Placental epithelial cell (primary cell): ENCODE measurements around the gene SNAPC3. TPM values are rescaled to one million over a fixed set of nuclear protein-coding genes. Genes with fewer than 3 reads are reported as not detected.

Source experiments
- small RNA-seq: library from RNA; depleted of rRNA; stranded (forward); fragments of <200 nt; gene quantifications from one replicate; pipeline ENCODE3, GENCODE V24; 2012
- total RNA-seq: library from RNA; depleted of rRNA; stranded (reverse); fragments of >200 nt; gene quantifications from 2 replicates; pipeline ENCODE4 v1.2.3, GENCODE V29; 2012

Gene SNAPC3
- 32.2 and 33.9 TPM in 2 replicates for total RNA-seq

DNA sequence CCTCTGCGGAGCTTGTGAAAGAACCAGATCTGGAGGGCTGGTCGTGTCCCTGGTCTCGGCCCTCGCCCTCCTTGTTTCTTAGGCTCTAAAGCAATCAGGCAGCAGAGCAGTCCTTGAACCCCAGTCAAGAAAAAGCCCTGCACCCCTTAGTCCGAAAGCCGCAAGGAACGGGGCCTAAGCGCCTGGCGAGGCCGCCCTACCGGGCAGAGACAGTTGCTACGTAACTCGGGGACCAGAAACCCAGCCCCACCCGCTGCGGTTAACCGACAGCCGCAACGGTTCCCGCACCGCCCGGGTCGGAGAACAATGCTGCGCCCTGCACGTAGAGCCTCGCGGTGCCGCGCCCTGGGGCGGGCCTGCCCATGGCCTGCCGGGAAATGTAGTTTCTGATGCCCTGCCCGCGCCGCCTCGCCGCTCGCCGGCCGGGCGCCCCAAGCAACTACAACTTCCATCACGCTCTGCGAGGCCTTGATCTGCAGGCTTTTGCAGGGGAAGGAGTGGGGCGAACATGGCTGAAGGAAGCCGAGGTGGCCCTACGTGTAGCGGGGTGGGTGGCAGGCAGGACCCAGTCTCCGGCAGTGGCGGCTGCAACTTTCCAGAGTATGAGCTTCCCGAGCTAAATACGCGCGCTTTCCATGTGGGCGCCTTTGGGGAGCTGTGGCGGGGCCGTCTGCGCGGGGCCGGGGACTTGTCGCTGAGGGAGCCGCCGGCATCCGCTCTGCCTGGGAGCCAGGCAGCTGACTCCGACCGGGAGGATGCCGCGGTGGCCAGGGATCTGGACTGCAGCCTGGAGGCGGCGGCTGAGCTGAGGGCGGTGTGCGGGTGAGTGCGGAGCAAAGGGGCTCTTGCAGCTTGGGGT, at the start of gene SNAPC3:
TSS of gene SNAPC3 (plus strand) at position 505 of the 859 bp plus-strand sequence. CDS start at position 509, 4 bp downstream.

DNA sequence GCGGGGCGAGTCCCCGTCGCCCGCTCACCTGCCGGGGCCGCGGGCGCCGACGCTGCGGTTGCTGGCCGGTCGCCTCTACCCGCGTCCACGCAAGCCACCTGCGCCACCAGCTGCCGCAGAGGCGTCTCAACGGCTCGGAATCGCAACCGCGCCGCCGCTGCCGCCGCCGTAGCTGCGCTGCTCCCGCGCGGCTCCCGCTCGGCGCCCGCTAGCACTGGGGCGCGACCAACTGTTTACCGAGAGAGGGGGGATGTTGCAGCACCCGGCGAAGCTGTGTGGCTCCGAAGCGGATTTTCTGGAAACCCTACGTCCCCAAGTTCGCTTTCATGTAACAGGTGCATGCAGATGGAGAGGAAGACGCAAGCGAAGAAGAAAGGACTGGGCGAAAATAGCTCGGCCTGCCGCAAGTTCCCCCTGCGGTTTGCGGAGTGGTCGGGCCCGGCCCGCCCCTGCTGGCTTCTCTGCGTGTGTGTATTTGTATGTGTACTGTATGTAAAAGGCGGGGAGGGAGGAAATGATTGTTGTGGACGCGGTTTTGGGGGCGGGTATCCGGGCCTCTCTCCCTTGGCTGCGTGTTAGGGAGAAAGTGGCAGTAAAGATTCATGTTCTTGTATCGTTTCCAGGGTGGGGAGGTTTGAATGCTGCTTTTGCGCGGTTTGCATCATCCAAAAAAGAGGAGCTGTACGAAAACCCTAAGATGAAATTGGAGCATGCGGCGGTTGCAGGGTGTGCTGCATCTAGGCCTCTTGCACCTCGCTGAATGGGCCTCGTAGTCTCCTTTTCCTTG, 88.3 kb downstream of the SNAPC3 start, which contains the start of gene PSIP1:
TSS of gene PSIP1 (minus strand) at position 182 of the 787 bp plus-strand sequence. CDS start 782 bp downstream, outside the sequence.

Small RNA genes lying within 50 kb of the gene (small RNA-seq; reads per million reads assigned to genes)
- gene RNU6-319P: not detected

Other genes with a start within 250 kb of the SNAPC3 start
- 1.6 TPM in 2 replicates for gene TTC39B, start 115.7 kb upstream of the SNAPC3 start, total RNA-seq
- gene PSIP1, start 88.1 kb downstream of the SNAPC3 start, total RNA-seq: 5.5 and 6.7 TPM in 2 replicates
- gene CCDC171, start 130.2 kb downstream of the SNAPC3 start, total RNA-seq: 1.7 and 5.1 TPM in 2 replicates